Large intestine (tissue), 3 donors: ENCODE results near the gene MALAT1. TPM values are rescaled to one million over a fixed set of nuclear protein-coding genes. Genes with fewer than 3 reads are reported as not detected.
A peak's percentile ranks its signal among the peaks of the same experiment; 100 is the strongest.
"Not testable (repeated sequence)": the region's sequence is repeated elsewhere in the genome, so short reads cannot be mapped to it uniquely, and the experiment has no call there.

Experiments used
- DNase-seq, 2 donors: peaks; one replicate each; pipeline versions ENCODE4 v3.0.0 to v3.0.0-alpha.2; 2013
- H3K27ac ChIP-seq: one replicate; pipeline ENCODE4 v1.5.1; 2013; ENCODE audit warnings: low read length
- H3K27me3 ChIP-seq: 2 replicates; pipeline ENCODE4 v1.6.1; 2013; ENCODE audit warnings: low read length; ENCODE audit not compliant: control insufficient read depth, insufficient read depth
- H3K36me3 ChIP-seq: 2 replicates; pipeline ENCODE4 v1.6.1; 2013; ENCODE audit warnings: low read length; ENCODE audit not compliant: control insufficient read depth, insufficient read depth
- H3K4me1 ChIP-seq: one replicate; pipeline ENCODE4 v1.6.1; 2013; ENCODE audit warnings: low read length; ENCODE audit not compliant: control insufficient read depth, insufficient read depth
- H3K4me3 ChIP-seq: one replicate; pipeline ENCODE4 v1.5.1; 2013; ENCODE audit warnings: low read length
- H3K9me3 ChIP-seq: one replicate; pipeline ENCODE4 v1.6.1; 2013; ENCODE audit warnings: mild to moderate bottlenecking, low read depth, low read length, moderate library complexity; ENCODE audit not compliant: control insufficient read depth
- WGBS: methylation state at CpG from one replicate; pipeline ENCODE4 v1.1.5; 2013; ENCODE audit warnings: low lambda C conversion rate; ENCODE audit not compliant: insufficient coverage; 5-methylcytosine and 5-hydroxymethylcytosine counted together
- polyA plus RNA-seq: library from polyadenylated mRNA; unstranded; fragments of 120-200 nt; gene quantifications from one replicate; pipeline ENCODE4 v1.2.1, GENCODE V29; 2013

MALAT1 gene
- polyA plus RNA-seq, 1 donor, result 368 TPM

- peak overlapping the region; percentile 30 for H3K27ac ChIP-seq
- peak in 1 of 2 donors; percentile 39 for DNase-seq
- not testable (repeated sequence) for H3K9me3 ChIP-seq, H3K27me3 ChIP-seq, H3K4me3 ChIP-seq
- H3K36me3 ChIP-seq, result peaks cover 13% of the 10 kb centered on the region
- peaks cover 28% of the 10 kb centered on the region for H3K4me1 ChIP-seq
- 40% methylated on average over 1 of the region's 18 CpGs for WGBS
Observed at GRCh38 chr11:65522718-65523630, 24.1 kb downstream of the MALAT1 start.

DNA sequence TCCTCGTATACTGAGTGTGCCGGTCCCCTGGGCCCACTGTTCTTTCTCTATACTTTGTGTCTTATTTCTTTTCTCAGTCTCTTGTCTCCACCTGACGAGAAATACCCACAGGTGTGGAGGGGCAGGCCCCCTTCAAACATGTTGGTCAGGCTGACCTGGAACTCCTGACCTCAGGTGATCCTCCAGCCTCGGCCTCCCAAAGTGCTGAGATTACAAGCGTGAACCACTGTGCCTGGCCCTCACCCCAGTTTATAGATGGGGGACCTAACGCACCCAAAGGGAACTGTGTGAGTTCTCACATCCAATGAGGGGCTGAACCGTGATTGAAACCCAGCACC is 24.8 kb downstream of the MALAT1 start:
- WGBS, result no CpG with 5 or more reads among the region's 7 CpGs
- Histone ChIP-seq H3K4me1 (peaks cover 28% of the 10 kb centered on the region), H3K36me3 (peaks cover 13% of the 10 kb centered on the region)
- not testable (repeated sequence) for H3K4me3 ChIP-seq, H3K27ac ChIP-seq, H3K27me3 ChIP-seq, DNase-seq, H3K9me3 ChIP-seq

- Histone ChIP-seq H3K36me3 (peaks cover 19% of the 10 kb centered on the region), H3K27me3 (no peaks in the 10 kb centered on the region), H3K4me3 (peak overlapping the region; percentile 21), H3K4me1 (peaks cover 28% of the 10 kb centered on the region), H3K27ac (peak overlapping the region; percentile 62), H3K9me3 (no peaks in the 10 kb centered on the region)
- DNase-seq, result peak in 1 of 2 donors; percentile 70
- 0% methylated on average over 1 of the region's 12 CpGs for WGBS
Observed at GRCh38 chr11:65524014-65524740, 25.3 kb downstream of the MALAT1 start.

GRCh38 chr11:65524741-65525545 is 26.1 kb downstream of the MALAT1 start, which contains the start of gene SCYL1:
SCYL1 (plus strand) TSS chr11:65525083; CDS start chr11:65525154, 71 bp downstream.
- Histone ChIP-seq H3K36me3 (peaks cover 26% of the 10 kb centered on the region), H3K9me3 (no peaks in the 10 kb centered on the region)
- WGBS, result no CpG with 5 or more reads among the region's 82 CpGs

GRCh38 chr11:65525546-65526480 is 27.0 kb downstream of the MALAT1 start:
- Histone ChIP-seq H3K4me1 (peaks cover 28% of the 10 kb centered on the region), H3K9me3 (no peaks in the 10 kb centered on the region), H3K27ac (no peak overlapping the region), H3K4me3 (peak overlapping the region; percentile 50), H3K27me3 (no peaks in the 10 kb centered on the region), H3K36me3 (peaks cover 35% of the 10 kb centered on the region)
- WGBS, result 20% methylated on average over 1 of the region's 31 CpGs
- DNase-seq, result no peak

More at GRCh38 chr11:65524741-65525545, 26.1 kb downstream of the MALAT1 start, which contains the start of gene SCYL1:
- H3K4me1 ChIP-seq, result peaks cover 28% of the 10 kb centered on the region
- H3K27ac ChIP-seq, result peak within 1 kb of the TSS; percentile 62
- H3K4me3 ChIP-seq, result peak within 1 kb of the TSS; percentile 50
- DNase-seq, result peak in 1 of 2 donors; percentile 63
- no peaks in the 10 kb centered on the region for H3K27me3 ChIP-seq

DNA sequence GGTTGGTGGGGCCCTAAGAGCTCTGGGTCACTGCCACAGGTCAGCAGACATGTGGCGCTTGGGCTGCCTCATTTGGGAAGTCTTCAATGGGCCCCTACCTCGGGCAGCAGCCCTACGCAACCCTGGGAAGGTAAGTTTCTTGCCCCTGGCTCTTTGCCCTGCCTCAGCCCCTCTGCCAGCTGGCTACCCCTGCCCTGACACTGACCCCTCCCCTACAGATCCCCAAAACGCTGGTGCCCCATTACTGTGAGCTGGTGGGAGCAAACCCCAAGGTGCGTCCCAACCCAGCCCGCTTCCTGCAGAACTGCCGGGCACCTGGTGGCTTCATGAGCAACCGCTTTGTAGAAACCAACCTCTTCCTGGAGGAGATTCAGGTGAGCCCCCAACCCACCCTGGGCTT is 27.9 kb downstream of the MALAT1 start:
- no peaks in the 10 kb centered on the region for H3K27me3 ChIP-seq
- WGBS, result no CpG with 5 or more reads among the region's 8 CpGs
- no peaks in the 10 kb centered on the region for H3K9me3 ChIP-seq
- peaks cover 44% of the 10 kb centered on the region for H3K36me3 ChIP-seq
- no peak for DNase-seq
- peaks cover 28% of the 10 kb centered on the region for H3K4me1 ChIP-seq
- no peak overlapping the region for H3K27ac ChIP-seq
- H3K4me3 ChIP-seq, result no peak overlapping the region

- Histone ChIP-seq H3K27ac (no peak overlapping the region), H3K4me3 (no peak overlapping the region), H3K4me1 (peaks cover 15% of the 10 kb centered on the region), H3K27me3 (no peaks in the 10 kb centered on the region), H3K36me3 (peaks cover 61% of the 10 kb centered on the region), H3K9me3 (no peaks in the 10 kb centered on the region)
- DNase-seq, result no peak
- no CpG with 5 or more reads among the region's 12 CpGs for WGBS
Observed at GRCh38 chr11:65528819-65529350, 30.0 kb downstream of the MALAT1 start.

GRCh38 chr11:65529475-65530156 is 30.8 kb downstream of the MALAT1 start:
- WGBS, result no CpG with 5 or more reads among the region's 10 CpGs
- H3K4me1 ChIP-seq, result peaks cover 8% of the 10 kb centered on the region
- peaks cover 64% of the 10 kb centered on the region for H3K36me3 ChIP-seq
- H3K9me3 ChIP-seq, result no peaks in the 10 kb centered on the region
- no peaks in the 10 kb centered on the region for H3K27me3 ChIP-seq
- H3K27ac ChIP-seq, result no peak overlapping the region
- DNase-seq, result no peak
- no peak overlapping the region for H3K4me3 ChIP-seq

GRCh38 chr11:65530157-65530496 is 31.3 kb downstream of the MALAT1 start:
- H3K4me1 ChIP-seq, result peaks cover 8% of the 10 kb centered on the region
- no peak overlapping the region for H3K27ac ChIP-seq
- H3K36me3 ChIP-seq, result peaks cover 69% of the 10 kb centered on the region
- no CpG with 5 or more reads among the region's 5 CpGs for WGBS
- no peaks in the 10 kb centered on the region for H3K9me3 ChIP-seq
- no peak overlapping the region for H3K4me3 ChIP-seq
- no peaks in the 10 kb centered on the region for H3K27me3 ChIP-seq
- no peak for DNase-seq
